Left hindlimb (tissue), 1 donor: ENCODE results near the gene CDHR4.
A peak's percentile ranks its signal among the peaks of the same experiment; 100 is the strongest.
"Not testable (repeated sequence)": the region's sequence is repeated elsewhere in the genome, so short reads cannot be mapped to it uniquely, and the experiment has no call there.

Experiments used
- DNase-seq: peaks from one replicate; pipeline ENCODE4 v3.0.0-alpha.2; 2018

Gene CDHR4, protein sequence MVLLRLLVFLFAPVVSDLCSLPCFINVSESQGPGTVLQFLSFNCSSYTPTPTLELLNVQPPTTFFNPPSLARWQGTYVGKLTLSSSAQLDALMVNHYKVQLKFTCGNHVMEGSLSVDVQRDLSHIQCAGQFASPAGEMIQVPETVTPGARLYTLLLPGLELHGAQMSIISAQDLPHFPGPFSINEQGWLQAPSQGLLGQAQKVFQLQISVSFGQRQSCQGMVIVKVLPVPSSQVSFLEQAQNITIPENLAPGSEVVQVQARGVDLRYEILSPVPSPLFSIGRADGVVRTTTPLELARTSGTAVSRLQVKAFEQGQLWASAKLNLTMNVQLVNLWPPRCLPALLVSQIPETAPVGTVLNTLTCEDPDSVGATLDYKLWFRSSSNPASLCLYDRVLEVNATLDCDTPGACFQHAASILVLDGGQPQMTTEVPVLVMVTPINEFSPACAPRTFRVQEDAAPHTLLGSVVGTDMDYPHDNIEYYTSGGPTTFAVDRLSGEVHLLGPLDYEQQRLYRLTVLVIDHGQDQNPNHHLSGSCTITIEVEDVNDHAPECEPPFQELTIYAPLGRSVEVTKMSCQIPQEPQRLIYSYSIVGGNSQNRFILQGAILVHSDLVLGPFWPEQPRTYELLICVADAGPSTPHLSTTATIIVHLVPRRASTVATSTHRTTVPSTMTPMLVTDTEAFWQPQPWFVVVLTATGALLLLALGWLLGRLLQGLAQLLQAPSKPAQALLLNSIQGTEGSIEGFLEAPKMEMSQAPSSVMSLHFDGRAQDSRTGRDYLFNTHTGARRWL

DNA sequence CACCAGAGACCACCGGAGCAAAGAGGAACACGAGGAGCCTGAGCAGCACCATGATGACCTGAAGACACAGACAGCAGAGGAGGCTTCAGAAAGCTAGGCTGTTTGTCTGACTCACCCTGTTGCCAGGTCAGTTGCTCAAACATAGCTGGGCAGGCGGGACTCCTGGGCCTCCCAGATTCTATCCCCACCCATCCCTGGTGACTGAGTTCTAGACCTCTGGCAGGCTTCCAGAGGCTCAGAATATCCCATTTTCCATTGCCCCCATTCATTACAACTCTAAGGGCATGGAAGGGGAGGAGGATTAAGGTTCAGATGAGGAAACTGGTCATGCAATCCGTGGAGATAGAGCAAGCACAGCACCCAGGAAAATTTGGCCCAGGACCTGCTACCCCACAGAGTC lies at the start of gene CDHR4:
CDHR4 (minus strand) TSS at position 113 of the 400 bp plus-strand sequence; CDS start at position 52, 61 bp downstream.
- DNase-seq = no peak

DNA sequence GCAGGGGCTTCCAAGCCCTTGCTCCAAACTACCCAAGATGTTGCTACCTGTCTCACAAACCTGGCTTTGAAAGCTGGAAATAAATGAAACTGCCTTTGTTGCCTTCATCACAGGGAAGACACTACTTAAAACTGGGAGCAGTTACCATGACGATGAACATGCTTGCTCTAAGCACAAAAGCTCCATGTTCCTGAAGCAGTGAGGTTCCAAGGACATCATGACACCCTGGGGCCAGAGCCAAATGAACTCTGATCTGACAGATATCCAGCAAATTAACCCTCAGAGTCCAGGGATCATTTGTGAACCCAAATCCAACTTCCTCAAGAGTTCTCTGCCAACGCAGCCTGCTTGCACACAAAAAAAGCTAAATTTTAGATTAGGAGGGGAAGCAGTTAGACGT lies 46.0 kb upstream of the CDHR4 start:
- DNase-seq = no peak

DNA sequence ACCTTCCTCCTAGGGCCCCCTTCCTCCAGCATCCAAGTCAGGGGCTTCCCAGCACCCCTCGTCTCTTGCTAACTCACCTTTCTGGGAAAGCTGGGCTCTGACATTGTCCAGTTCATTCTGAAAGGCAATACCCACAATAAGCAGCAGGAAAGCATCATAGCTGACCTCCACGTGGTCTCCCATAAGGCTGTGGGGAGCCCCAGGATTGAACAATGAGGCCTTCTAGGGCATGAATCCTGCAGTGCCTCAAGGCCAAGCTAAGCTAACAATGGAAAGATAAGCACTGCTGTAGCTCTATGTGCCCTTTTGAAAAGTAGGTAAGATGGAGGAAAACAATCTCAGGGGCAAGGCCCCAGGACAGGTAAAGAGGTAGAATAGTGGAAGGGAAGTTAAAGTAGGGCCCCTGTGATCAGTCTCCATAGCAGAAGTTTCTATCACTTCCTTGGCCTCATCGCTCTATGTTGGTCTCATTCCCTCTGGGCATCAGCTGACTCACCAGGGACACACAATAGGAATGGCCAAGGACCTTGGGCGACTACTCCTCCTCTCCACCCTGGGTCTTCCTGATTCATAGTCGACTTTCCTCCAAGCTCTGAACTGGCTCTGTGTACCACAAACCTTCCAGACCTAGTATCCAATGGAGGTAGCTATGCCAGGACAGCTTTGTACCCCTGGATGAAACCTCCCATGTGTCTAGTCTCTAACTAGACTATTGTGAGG lies 45.0 kb upstream of the CDHR4 start:
- DNase-seq = no peak

DNA sequence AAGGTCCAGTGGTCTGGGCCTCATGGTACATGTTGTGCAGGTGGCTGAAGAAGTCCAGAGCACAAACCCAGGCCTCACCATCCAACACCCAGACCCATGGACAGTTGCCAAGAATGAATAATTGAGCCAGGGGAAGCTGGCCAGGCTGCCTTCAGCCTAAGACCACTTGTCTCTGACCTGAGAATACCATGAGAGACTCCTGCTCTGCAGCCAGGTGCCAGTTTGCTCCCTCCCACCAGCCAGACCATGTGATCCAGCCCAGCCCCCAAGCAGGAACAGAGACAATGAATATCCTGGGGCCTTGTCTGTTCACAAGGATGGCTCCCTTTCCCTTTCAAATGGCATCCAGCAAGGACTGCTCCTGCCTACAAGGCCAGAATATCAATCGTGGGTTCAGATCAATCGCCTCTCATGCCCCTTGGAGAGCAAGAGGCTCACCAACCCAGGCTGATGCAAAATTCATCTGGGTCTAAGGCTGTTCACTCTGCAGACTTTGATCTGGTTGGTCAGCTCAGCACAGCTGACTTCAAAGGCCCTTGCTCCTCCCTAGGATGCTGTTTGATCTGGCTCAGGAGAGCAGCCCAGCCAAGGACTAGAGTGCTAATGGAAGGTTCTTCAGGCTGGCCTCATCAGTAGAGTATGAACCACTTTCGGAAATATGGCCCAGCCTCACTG lies 43.3 kb upstream of the CDHR4 start:
- DNase-seq = no peak

DNA sequence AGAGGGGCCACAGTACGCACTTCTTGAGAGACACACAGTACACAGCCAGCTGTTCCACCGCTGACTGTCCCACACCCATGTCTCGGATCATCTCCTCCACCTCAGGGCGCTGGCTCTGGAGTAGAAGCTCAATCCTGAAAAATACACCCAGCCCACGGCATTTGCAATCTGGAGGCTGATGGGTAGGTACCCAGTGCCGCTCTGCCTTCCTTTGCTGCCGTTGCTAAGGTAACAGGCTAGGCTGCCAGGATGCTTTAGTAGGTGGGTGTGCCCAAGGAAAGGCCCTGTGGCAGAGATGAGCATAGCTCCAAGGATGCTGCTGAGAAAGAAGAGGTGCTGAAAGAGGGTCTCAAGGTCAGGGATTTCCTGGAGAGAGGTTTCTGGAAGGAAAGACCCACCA lies 42.1 kb upstream of the CDHR4 start:
- no peak for DNase-seq

DNA sequence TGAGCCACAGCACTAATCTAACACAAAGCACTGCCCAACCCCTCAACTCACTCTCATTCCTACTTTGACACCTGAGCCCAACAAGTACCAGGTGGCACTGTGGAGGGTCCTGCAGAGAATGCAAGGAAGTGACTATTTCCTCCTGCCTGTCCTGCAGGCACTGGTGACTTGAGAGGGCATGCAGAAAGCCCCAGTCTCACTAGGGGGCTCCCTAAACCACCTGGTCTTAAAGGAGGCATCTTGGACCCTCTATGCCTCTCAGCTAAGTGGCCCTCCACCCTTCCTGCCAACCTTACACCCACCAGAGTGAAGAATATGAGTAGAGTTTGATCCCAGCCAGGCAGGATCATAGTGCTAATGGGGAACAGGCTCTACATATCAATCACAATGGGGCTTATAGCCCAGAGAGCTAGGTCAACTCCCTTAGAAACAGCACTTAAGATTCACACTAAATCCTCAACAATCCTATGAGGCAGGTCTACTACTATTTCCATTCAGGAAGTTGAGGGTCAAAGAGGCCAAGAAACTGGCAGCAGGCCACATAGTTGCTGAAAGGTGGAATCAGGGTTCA lies 41.5 kb upstream of the CDHR4 start:
- no peak for DNase-seq

DNA sequence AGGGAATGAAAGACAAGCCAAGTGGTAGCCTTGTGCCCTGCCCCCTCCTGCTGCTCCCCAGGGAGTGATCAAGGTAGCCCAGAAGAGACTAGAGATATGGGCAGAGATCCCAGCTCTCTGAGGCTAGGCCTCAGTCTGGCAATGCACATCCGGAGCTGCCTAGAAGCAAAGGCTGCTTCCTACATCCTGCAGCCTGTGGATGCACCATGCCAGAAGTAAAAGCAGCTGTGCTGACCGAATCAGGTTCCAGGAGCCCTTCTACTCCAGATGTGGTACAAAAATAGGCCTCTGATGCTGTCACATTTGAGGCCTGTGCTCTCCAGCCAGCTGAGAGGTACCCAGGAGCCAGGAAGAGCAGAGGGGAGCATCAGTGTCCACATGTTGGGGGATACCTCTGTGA lies 40.7 kb upstream of the CDHR4 start:
- DNase-seq = peak; percentile 63

DNA sequence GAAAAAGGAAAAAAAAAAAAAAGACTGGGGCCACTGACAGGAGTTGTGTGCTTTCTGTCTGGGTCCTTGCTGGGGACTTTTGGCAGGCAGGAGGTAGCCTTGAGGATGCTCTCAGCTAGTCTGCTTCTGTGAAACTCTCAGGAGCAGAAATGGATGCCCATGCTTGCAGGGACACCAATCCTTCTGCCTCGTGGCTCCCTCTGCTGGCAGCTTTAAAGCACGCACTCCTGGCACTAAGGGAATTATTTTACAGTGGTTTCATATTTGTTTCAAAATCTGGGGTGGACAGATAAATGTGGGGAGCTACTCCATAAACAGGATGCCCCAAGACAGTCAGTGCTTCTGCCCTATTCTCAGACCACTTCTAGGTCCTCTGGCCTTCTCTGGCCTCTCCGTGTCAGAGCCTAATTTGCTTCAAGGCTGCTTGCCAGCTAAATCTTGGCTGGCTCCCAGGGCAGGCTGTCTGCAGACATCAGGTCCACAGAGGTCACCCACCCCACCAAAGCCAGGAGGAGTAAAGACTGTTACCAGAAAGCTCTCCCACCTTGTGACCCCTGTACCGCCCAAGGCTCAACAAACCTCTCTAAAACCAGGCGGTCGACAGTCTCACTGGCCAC lies 39.6 kb upstream of the CDHR4 start:
- peak; percentile 77 for DNase-seq

DNA sequence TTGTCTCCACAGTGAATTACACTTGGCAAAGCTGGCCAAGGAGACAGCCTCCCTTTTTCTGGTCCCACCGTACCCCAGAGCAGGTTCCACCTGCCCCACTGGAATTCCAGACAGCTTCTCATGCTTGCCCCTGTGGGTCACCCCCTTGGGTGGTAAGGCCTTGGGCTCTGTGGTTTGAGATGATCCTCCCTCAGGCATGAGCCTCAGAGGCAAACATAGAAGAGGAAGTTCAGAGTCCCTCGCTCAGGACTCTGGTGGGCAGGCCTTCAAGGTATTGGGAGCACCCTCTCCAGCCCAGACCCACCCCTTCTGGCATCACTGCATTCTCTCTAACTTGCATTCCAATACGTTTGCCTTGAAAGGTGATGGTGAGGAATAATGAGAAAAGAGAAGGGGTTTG lies 31.7 kb upstream of the CDHR4 start:
- DNase-seq = no peak

DNA sequence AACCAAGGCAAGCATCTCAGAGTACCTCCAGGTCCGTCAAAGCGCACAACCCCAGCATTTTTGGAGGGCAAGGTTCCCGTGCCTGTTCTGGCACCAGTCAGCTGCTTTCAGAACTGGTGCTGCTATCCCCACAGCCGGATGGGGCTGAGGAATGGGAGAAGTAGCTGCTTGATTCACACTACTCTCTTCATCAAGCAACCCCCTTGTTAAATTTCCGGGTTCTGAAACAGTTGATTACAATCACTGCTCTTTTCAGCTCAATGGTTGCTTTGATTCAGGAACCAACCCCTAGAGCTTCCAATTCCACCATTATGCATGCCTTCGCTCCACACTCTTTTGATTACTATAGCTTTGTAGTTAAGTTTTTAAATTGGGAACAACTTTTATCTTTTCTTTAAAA lies 26.3 kb upstream of the CDHR4 start:
- no peak for DNase-seq

DNA sequence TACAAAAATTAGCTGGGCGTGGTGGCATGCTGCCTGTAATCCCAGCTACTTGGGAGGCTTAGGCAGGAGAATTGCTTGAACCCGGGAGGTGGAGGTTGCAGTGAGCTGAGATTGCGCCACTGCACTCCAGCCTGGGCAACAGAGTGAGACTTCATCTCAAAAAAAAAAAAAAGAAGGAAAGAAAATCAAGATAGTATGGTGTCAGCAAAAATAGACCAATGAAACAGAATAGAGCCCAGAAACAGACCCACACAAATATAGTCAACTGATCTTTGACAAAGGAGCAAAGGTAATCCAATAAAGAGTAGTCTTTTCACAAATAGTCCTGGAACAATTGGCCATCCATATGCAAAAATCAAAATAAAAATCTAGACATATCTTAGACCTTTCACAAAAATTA lies 23.5 kb upstream of the CDHR4 start:
- DNase-seq = not testable (repeated sequence)

DNA sequence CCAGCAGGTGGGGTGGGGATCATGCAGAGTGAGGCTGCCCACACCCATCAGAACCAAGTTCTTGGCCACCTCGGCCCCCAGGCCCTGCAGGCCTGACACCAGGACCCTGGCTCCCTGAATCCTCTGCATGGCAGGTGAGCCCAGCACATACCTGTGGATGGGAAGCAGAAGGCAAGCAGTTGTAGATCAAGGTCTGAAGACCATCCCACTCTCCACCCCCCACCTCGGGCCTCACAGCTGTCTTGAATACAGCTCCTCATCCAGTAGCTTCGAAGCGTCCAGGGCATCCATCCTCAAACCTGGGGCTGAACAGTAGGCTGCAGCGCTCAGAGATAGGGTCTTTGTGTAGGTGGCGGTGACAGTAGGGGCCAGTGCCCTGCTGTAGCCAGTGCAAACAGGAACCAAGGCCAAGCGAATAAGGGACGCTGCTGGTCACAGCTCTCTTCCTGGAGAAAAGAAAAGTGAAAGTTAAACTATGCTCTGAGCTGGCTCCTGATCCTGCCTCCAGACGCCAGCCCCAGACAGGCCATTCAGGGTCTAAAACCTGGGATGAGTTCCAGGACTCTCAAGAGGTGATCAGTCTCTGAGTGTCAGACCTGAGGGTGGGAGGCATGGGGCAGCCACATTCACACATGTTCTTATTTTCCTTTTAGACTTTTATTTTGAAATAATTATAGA lies 14.0 kb upstream of the CDHR4 start, which contains the start of gene UBA7:
UBA7 (minus strand) TSS at position 457 of the 678 bp plus-strand sequence; CDS start at position 291, 166 bp downstream.
- peak; percentile 64 for DNase-seq

DNA sequence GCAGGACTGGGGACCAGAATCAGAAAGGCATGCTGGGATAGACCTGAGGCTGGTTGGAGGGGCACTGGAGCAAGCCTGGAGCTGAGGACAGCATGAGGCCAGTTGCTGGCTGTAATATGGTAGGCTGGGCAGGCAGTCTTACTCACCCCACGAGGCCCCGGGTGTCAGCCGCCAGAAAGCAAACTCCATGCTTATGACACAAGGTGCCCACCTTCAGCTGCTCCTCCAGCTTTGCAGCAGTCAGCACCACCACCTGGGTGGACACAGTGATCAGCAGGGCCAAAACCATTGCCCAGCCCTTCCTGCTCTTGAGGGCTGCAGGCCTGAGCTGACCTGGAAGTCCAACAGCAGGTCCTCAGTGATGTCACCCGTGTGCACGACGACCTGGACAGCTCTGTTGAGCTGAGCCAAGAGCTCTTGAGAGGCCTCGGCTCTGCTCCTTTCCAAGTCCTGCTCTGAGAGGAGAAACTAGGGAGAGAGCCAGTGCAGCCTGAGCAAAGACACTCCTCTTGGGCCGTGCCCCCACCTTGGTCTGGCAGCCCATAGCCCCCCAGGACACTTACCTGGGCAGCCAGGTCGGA lies 13.3 kb upstream of the CDHR4 start:
- no peak for DNase-seq

DNA sequence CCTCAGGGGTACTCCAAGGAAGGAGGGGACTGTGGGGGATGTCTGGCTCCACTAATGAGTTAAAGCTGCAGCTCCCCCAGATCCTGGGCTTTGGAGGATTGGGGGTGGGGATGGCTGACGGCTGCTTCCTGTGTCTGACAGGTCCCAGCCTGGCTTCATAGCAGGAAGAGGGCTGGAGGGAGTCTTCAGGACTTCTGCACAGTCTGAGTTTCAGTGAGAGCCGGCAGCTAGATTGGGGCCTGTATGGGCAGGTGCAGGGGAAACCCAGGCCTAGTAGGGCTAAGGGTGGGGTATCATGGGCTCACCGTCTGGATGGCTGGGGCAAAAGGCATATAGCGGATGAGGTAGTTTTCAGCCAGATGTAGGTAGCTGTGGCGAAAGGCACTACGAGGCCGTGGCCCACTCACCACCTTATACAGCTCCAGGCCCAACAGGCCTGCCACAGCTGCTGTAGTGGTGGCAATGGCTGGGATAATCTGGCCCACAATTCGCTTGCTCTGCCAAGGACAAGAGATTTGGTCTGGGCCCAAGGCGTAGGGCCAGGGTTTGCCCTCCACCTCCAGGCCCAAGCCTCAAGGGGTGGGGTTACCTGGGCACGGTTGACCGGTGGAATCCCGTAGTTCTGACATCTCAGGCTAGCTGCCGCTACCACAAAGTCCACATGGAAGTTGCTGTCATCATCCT lies 7.9 kb upstream of the CDHR4 start:
- no peak for DNase-seq

DNA sequence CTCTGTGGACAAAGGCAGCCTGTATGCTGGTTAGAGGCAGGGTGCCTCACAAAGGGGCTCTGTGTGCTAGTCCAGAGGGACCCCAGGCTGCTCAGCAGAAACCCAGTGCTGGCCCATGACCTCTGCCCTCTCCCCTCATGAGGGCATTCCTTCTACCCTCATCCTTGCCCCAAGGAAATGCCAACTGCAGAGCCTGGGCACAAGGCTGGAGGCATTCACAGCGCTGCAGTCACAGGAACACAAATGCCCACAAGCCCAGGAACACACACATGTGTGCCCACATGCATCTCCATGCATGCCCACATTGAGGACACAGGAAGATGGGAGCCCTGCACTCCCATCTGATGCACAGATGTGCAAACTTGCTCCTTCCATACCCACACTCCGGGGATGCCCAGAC lies 7.2 kb upstream of the CDHR4 start:
- DNase-seq = no peak

DNA sequence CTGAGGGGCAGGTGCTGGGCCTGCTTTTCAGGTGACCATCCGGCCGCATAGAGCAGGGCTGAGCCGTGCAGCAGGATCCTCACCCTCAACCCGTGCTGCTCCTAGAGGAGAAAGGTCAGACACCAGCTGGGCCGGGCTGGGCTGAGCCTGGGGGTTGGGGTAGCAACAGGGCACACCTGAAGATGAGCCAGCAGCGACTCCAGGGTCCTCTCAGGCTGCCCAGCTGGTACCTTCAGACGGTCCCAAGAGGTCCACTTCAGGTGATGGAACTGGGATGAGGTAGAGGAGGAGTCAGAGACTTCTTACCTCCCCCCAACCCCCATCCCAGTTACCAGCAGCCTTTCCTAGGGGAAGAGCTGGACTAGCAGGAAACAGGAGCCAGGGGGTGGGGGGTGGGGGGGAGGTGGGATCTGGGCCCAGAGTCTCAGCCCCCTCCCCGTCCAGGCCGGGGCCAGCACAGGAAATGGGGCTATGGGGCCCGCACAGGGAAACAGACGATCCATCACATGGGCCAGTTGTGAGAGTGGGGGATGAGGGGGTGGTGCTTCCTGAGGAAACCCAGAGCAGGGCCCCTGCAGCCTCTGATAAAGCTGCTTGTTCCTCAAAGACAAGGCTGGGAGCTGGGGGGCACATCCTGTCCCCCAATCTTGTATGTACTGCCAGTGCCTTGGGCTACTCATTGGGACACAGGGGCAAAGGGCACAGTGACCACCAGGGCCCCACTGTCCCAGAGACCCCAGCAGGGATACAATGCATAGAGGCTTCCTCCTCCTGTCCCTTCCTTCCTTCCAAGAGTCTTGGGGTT lies 6.4 kb upstream of the CDHR4 start:
- peak; percentile 94 for DNase-seq

DNA sequence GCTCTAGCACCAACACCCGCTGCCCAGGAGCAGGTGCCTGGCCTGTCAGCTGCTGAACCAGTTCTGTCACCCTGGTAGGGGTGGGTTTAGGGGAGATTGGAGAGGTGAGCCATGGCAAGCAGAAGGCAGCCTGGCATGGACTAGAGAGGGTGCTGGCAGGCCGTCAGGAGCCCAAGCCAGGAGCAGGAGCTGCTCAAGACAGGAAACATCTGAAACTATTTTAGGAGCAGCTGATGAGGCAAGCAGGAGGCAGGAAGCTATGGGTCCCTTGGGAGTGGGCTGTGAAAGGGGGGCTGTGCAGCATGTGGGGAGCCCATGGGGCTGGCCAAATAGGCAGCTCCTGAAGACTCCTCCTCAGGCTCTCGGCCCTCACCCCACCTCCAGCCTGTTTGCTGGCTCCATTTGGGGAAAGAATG lies 5.7 kb upstream of the CDHR4 start:
- DNase-seq = peak; percentile 94

DNA sequence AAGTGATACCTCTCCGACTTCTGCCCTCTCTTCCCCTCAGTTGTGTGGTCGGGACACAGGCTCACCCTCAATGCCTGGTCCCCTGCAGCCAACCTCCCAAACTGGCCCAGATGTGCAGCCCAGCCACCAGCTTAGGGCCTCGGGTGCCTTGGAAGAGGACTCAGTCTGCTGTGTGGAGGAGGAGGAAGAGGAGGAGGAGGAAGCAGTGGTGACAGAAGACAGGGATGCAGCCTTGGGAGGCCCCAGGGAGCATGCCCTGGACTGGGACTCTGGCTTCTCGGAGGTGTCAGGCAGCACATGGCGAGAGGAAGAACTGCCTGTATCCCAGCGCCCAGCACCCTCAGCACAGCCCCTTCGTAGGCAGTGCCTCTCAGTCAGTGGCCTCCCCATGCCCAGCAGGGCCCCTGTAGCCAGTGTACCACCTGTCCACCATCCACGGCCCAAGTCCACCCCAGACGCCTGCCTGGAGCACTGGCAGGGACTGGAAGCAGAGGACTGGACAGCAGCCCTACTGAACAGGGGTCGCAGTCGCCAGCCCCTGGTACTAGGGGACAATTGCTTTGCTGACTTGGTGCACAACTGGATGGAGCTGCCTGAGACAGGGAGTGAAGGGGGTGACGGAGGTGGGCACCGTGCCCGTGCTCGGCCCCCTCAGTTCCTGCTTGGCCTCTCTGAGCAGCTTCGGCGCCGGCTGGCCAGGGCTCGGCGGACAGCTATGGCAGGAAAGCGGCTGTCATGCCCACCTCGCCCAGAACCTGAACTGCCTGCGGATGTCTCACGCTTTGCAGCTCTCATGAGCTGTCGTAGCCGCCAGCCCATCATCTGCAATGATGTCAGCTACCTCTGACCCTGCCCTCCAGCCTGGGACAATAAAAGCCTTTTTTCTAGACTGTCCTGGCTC lies 4.7 kb upstream of the CDHR4 start:
- peak; percentile 57 for DNase-seq
